ENCODE results near the gene MFSD2B. TPM values are rescaled to one million over a fixed set of nuclear protein-coding genes. Genes with fewer than 3 reads are reported as not detected.

The MFSD2B gene
- total and polyA plus RNA-seq, 2 donors (not counting 3 experiments of a cell fraction or from before 2014, with no cell fraction given): 0.29 to 0.82 TPM

GRCh38 chr2:24008672-24009366, 1.1 kb upstream of the MFSD2B start:
- Histone ChIP-seq H3K79me2 (ENCODE audit: control insufficient read depth, insufficient read depth, low read length) (no peaks in the 10 kb centered on the region), H3K4me2 (ENCODE audit: insufficient read depth, low read length) (no peak overlapping the region), H3K27me3 (ENCODE audit: control insufficient read depth in 2 of 2, insufficient read depth in 2 of 2, low read length in 2 of 2) (no peaks in the 10 kb centered on the region), H3K4me1 (ENCODE audit: control insufficient read depth, extremely low read depth, insufficient read depth, low read length) (peaks cover 9% of the 10 kb centered on the region), H2AFZ (ENCODE audit: low read depth, low read length) (no peak overlapping the region), H3K27ac (ENCODE audit: insufficient read depth, low read depth, low read length) (no peak overlapping the region), H3K36me3 (ENCODE audit: control insufficient read depth in 2 of 2, extremely low read depth in 1 of 2, insufficient read depth in 2 of 2, low read length in 2 of 2) (no peaks in the 10 kb centered on the region), H3K9ac (replicated peaks; ENCODE audit: extremely low read depth, insufficient read depth, low read length) (no peak overlapping the region), H4K20me1 (replicated peaks; ENCODE audit: control insufficient read depth, extremely low read depth, insufficient read depth, low read length) (no peaks in the 10 kb centered on the region), H3K4me3 (replicated peaks in 1 of 3; ENCODE audit: insufficient read depth in 1 of 3, low read depth in 1 of 3, low read length in 3 of 3) (no peak overlapping the region), H3K9me3 (replicated peaks; ENCODE audit: control insufficient read depth, insufficient read depth, low read length) (no peaks in the 10 kb centered on the region), H3K9me1 (replicated peaks; ENCODE audit: control insufficient read depth, extremely low read depth, insufficient read depth, low read length) (no peaks in the 10 kb centered on the region)
- intact Hi-C loops (cut with micrococcal nuclease): no loop called here
- no TSS peak for BruUV-seq (replicated peaks)
- POLR2A ChIA-PET: no interaction called here
- dilution Hi-C loops (cut with MboI; ENCODE audit: extremely low pct_ligation_motif_present, low sequenced_read_pairs): no loop called here
- CTCF ChIA-PET: no interaction called here
- FAIRE-seq (no peak), DNase-seq (ENCODE audit: low read depth, low spot score) (no peak)
- no peak for TF ChIP-seq MAX (IDR thresholded peaks at IDR 0.05; ENCODE audit: insufficient read depth, insufficient read length)
- no peak for TF ChIP-seq JUN (IDR thresholded peaks at IDR 0.05; ENCODE audit: borderline replicate concordance, insufficient read depth, insufficient read length, low read depth)
- TF ChIP-seq POLR2A (IDR thresholded peaks at IDR 0.05; ENCODE audit: low read depth, low read length): no peak
- no peak for TF ChIP-seq EZH2 (IDR thresholded peaks at IDR 0.05; ENCODE audit: borderline replicate concordance, low read depth, low read length, severe bottlenecking)
- TF ChIP-seq MYC (IDR thresholded peaks at IDR 0.05; ENCODE audit: low read depth, low read length): no peak
- no peak for TF ChIP-seq POLR2AphosphoS5 (IDR thresholded peaks at IDR 0.05; ENCODE audit: insufficient read depth, low read depth, low read length)
- TF ChIP-seq FOS (IDR thresholded peaks at IDR 0.05; ENCODE audit: borderline replicate concordance, insufficient read depth, low read length): no peak
- TF ChIP-seq CTCF (IDR thresholded peaks at IDR 0.05; ENCODE audit: extremely low read depth in 1 of 2, insufficient read depth in 1 of 2, low read depth in 1 of 2, low read length in 2 of 2): no peak
- no peak for TF ChIP-seq GATA2 (IDR thresholded peaks at IDR 0.05; ENCODE audit: insufficient read depth, insufficient read length, low read depth, low read length)
